GM19043 (cell line): ENCODE data around the gene LSAMP.

ENCODE experiments used
- ATAC-seq: cut with Tn5 transposase; IDR thresholded peaks from one replicate; pipeline ENCODE4 v1.9.1; 2021; ENCODE audit warnings: low read depth; ENCODE audit not compliant: unreplicated experiment

LSAMP gene

GRCh38 chr3:116301422-116301821 is 143.9 kb downstream of the LSAMP start:
- no peak for ATAC-seq

GRCh38 chr3:116300226-116300625 is 145.1 kb downstream of the LSAMP start:
- no peak for ATAC-seq

GRCh38 chr3:116299646-116300081 is 145.6 kb downstream of the LSAMP start:
- no peak for ATAC-seq

- ATAC-seq: no peak
Observed at GRCh38 chr3:116298151-116298550, 147.1 kb downstream of the LSAMP start.

DNA sequence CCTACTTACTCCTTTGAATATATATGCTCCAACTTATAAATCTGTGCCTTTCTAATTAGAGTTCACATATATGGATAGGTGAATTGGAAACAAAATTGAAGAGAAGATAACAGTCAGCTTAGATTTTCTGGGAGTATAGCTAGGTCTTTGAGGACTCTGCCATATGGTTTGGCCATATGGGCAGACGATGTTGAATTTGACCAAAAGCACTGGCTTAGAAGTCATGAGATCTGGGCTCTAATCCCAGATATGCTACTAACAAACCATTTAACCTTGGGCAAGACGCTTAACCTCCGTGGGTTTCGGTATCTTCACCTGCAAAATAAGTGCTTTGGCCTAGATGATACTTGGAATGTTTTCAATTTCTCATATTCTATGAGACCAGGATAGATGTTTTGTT is 154.1 kb downstream of the LSAMP start:
- no peak for ATAC-seq

GRCh38 chr3:116288485-116288884 is 156.8 kb downstream of the LSAMP start:
- ATAC-seq: no peak

DNA sequence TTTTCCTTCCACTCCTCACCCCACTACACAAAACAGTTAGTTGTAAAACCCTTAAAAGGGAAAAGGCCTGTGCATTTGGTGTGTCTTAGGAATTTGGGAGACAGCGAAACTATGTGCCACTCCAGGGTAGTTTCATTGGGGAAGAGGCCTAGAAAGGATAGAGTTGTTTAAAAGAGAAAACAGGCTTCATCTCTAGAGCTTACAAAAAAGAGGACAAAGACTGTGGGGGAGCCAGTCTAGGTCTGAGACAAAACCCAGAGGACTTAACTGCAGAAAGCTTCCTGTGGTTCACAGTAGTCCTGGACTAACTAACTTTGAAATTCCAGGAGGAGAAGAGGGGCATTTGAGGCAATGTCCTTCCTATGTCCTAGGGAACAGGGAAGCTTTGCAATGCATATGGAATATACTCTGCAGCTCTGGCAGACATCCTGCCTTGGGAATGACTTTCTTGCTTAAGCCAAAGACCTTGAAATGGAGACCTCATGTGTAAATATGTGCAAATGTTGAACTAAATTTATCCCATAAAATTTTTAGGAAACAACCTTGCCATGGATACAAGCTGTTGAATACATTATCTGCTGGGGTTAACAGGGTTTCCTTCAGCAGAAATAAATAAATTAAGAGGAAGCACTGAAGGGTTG is 159.4 kb downstream of the LSAMP start:
- ATAC-seq: no peak

- ATAC-seq: no peak
Observed at GRCh38 chr3:116281313-116282143, 163.8 kb downstream of the LSAMP start.

DNA sequence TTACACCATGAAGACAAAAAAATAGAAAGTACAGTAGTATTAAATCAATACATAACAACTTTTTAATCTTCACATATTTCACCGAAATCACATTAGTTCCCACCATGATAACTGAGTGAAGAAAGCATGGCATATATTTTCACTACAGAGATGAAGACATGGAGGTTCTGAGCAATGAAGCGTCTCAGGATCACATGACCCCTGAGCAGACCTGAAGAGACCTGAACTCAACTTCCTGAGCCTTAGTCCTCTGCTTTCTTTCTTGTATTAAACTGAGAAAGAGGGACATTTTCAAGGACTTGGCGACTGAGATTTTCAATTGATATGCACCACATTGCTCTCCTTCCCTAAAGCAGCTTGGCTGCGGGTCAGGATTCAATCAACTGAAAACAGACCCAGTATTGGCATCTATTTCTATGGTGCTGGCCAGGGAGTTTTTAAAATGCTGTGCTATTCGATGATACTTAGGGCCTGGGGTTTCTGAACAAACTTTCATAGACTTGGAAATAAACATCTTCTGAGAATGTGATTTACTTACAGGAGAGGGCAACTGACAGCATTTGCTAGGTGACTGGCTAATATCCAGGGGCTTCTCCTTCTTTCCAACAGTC is 165.1 kb downstream of the LSAMP start:
- ATAC-seq: no peak

GRCh38 chr3:116276675-116277074 is 168.6 kb downstream of the LSAMP start:
- ATAC-seq: no peak

DNA sequence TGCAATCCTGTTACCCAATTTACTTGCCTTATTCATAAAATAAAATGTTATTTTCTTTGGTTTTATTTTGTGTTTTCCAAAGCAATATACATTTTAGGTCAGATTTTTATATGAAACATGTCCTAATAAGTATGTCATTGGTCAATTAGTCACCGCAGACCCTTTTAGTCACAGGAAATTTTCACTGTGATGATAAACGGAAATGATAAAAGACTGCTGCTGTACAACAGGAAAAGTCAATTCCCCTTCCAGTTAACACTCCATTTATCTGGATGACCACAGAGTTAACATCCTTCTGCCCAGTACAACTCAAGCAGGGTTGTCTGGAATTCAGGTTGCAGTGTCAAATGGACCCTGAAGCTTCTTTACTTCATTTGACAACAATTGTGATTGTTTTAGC is 175.2 kb downstream of the LSAMP start:
- ATAC-seq: no peak

DNA sequence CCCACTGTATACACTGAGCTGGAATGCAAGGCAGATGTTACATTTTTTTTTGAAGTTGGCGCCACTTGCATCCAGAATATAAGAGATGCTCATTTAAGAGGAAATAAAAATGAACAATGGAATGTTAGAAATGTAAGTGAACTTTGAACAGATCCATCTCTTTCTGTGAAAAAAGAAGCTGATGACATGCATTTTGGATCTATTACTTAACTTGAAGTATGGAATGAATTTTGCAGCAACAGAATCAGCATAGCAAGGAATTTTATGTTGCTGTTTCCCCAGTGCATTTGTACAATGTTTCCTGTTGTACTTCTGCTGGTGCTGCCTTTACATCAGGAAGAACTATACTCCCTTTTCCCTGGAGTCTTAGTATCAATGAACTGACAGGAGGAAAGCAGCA is 178.2 kb downstream of the LSAMP start:
- no peak for ATAC-seq

DNA sequence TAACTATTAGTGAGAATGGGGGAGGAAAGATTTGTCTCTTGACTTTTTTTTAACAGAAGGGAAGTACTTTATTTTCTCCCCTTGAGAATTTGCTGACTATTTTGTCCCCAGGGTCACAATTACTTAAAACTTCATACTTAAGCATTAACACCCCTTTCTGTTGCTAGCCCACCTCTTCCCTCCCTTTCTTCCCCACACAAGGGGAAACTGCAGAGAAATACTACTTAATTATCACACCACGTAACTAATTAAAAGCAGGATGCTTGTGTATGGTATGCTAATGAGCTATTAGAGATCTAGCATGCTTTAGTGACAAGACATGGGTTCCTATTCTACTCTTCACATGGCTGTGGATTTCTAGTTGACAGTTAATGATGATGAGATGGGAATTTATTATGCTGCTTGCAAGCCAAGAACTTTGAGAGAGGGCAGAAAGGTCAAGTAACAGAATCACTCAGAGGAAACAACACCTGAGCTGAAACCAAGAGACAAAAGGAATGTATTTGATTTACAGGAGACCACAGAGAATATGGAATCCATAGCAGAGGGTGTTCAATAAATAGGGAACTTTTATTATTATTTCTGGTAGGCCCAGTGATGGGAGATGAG is 179.2 kb downstream of the LSAMP start:
- no peak for ATAC-seq

- no peak for ATAC-seq
Observed at GRCh38 chr3:116265320-116265695, 180.0 kb downstream of the LSAMP start.

- no peak for ATAC-seq
Observed at GRCh38 chr3:116264546-116265319, 180.6 kb downstream of the LSAMP start.

GRCh38 chr3:116263842-116264545 is 181.3 kb downstream of the LSAMP start:
- no peak for ATAC-seq

DNA sequence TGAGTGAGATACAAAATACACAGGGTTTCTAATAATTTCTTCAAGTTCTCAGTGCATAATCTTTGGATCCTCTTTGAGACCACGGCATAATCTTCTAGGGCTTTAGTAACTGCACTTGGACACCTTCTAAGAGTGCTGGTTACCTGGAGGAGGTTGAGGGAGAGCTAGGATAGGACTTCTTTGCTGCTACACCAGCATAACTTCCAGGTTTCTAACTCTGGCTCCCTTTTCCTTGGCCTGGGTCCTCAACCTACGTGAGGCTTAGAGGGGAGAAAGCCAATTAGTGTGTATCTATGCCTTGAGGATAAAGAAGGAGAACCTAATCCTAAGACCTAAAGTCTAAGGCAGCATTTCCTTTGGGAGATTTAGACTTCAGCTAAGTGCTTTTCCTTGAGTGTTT is 184.8 kb downstream of the LSAMP start:
- ATAC-seq: no peak

DNA sequence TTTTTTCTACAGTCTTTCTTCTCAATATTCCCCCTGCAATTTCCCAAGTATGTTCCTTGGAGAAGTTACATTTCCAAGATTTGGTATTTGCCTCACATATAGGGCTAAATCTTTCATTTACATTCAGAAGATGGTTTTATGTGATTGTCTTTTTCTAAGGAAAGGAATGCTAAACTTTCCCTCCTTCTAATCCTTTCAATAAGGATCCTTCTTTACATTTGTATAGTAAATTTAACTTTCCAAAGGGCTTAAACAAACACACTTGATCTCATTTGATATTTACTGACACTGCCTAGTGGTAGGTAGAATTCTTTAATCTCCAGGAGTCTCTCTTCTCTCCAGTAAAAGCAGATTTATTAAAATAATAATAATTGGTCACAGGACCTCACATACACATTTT is 185.3 kb downstream of the LSAMP start:
- ATAC-seq: no peak

DNA sequence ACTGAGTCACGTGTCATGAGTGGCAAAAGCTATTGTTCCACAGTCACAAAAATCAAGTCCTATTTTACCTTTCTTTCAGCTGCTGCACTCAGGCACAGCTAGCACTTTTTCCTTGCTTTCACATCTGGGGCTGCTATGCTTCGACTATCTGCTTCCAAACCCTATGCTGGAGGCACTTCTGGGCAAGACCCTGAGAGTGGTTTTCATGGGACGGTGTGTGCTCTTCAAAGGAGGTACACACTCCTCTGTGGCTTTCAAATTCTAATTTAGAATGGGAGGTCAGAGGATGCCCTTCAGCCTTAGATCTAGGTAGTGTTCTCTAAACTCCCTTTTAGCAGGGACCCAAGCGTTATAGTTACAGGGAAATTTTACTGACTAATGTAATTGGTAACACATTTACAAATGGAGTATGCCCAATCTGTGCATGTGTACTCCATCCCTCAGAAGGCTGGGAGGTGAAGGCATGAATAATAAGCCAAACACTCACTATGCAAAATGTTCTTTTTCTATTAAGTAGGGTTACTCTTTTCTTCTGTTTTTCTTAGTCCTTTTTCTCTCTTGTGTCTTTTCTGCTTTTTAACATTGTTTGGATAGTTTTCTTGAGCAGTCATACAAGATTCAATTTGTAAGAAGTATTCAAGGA is 188.3 kb downstream of the LSAMP start:
- no peak for ATAC-seq

GRCh38 chr3:116254541-116254940 is 190.7 kb downstream of the LSAMP start:
- no peak for ATAC-seq
